Measurements from ENCODE around the gene VEGFA. TPM values are rescaled to one million over a fixed set of nuclear protein-coding genes. Genes with fewer than 3 reads are reported as not detected.

VEGFA gene
- total and polyA plus RNA-seq, 2 of the 8 experiments (the other 6 are each of a cell fraction or from before 2014, with no cell fraction given): 42.2 to 58.5 TPM

DNA sequence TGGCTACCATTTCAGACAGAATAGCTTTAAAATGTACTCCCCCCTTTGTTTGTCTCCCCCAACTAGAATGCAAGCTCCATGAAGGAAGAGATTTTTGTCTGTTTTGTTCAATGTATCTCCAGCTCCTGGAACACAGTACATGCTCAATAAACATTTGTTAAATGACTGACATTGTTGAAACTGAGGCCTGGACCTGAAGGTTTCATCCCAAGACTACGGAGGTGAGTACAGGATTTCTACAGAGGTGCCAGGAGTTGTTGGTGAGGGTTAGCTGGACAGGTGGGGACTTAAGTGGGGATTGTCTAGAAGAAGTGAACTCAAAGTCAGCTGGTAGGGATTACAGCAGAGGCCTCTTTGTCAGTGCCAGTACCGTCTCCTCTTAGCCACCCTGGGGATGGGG is 19.4 kb downstream of the VEGFA start:
- H2AK5ac ChIP-seq (ENCODE audit: low read depth, low read length): no peak overlapping the region
- no peak overlapping the region for H4K5ac ChIP-seq (ENCODE audit: insufficient read length, low read depth, low read length)
- no peak overlapping the region for H3K4ac ChIP-seq (replicated peaks; ENCODE audit: insufficient read length, low read depth, low read length)
- no peak overlapping the region for H2AFZ ChIP-seq (ENCODE audit: low read length)
- no peak overlapping the region for H3K14ac ChIP-seq (ENCODE audit: insufficient read length)
- H3K79me1 ChIP-seq (ENCODE audit: low read depth, low read length): no peaks in the 10 kb centered on the region
- no peaks in the 10 kb centered on the region for H3K27me3 ChIP-seq (replicated peaks in 1 of 4; ENCODE audit: control insufficient read depth in 3 of 4, extremely low read depth in 1 of 4, insufficient read depth in 3 of 4, low read length in 3 of 4)
- no peaks in the 10 kb centered on the region for H4K20me1 ChIP-seq (replicated peaks in 1 of 2; ENCODE audit: control insufficient read depth in 1 of 2, insufficient read depth in 2 of 2, low read length in 2 of 2)
- TF ChIP-seq, protein P1, sequence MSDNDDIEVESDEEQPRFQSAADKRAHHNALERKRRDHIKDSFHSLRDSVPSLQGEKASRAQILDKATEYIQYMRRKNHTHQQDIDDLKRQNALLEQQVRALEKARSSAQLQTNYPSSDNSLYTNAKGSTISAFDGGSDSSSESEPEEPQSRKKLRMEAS (IDR thresholded peaks at IDR 0.05): no peak
- TF ChIP-seq HDAC6 (IDR thresholded peaks at IDR 0.05; ENCODE audit: low read depth, low read length): no peak
- no peak overlapping the region for H3K9ac ChIP-seq (replicated peaks in 1 of 4; ENCODE audit: extremely low read depth in 1 of 4, low read depth in 3 of 4, low read length in 3 of 4)
- FAIRE-seq: no peak
- no peaks in the 10 kb centered on the region for H3K23me2 ChIP-seq (ENCODE audit: low read depth, low read length)
- H3K4me2 ChIP-seq (ENCODE audit: insufficient read depth in 1 of 2, low read depth in 2 of 2, low read length in 2 of 2): no peak overlapping the region
- no peak overlapping the region for H2BK12ac ChIP-seq (ENCODE audit: low read depth, low read length)
- no peak overlapping the region for H3K18ac ChIP-seq (ENCODE audit: extremely low read depth, low read length)
- ChIA-PET POLR2A (ENCODE audit: partially characterized antibody) (interaction anchor here (0.5 to 1.2 kb wide), 4 partner anchors 12 to 409 kb away, joined by 3 read pairs; no protein-coding TSS in a partner anchor), CTCF (ENCODE audit: partially characterized antibody) (interaction anchor here (0.9 to 9.9 kb wide), 9 partner anchors 14 to 285 kb away, joined by 3 to 73 read pairs (median 4); no protein-coding TSS in a partner anchor)
- no peak overlapping the region for H2BK5ac ChIP-seq (ENCODE audit: low read depth, low read length)
- H3K4me3 ChIP-seq (ENCODE audit: extremely low read depth in 1 of 4, insufficient read depth in 2 of 4, low read depth in 3 of 4, low read length in 4 of 4): no peak overlapping the region
- H3K4me1 ChIP-seq (replicated peaks in 1 of 4; ENCODE audit: control insufficient read depth in 3 of 4, insufficient read depth in 4 of 4, low read length in 3 of 4): no peaks in the 10 kb centered on the region
- H3K79me2 ChIP-seq (ENCODE audit: control insufficient read depth in 1 of 2, insufficient read depth in 2 of 2, low read length in 2 of 2): no peaks in the 10 kb centered on the region
- H3K9me3 ChIP-seq (ENCODE audit: insufficient read depth in 2 of 2, low read depth in 1 of 2, low read length in 1 of 2): no peaks in the 10 kb centered on the region
- no peak overlapping the region for H2BK15ac ChIP-seq (ENCODE audit: low read length)
- H3K56ac ChIP-seq (replicated peaks; ENCODE audit: insufficient read length, low read depth, low read length): no peak overlapping the region
- H3K27ac ChIP-seq (ENCODE audit: low read depth, low read length): no peak overlapping the region
- no peak overlapping the region for H4K91ac ChIP-seq (replicated peaks; ENCODE audit: insufficient read length, low read length)
- H2BK120ac ChIP-seq (replicated peaks; ENCODE audit: low read depth, low read length): no peak overlapping the region
- 86% methylated on average over 2 of the region's 2 CpGs; no CpG with 5 or more reads in 1 of the 2 experiments for WGBS, 2 experiments (ENCODE audit: extremely low coverage in 1 of 2, insufficient coverage in 1 of 2, insufficient read length in 1 of 2, insufficient replicate concordance in 2 of 2, low coverage in 1 of 2, low lambda C conversion rate in 2 of 2, missing lambda C conversion rate in 1 of 2)
- no peak overlapping the region for H4K8ac ChIP-seq (ENCODE audit: extremely low read depth, insufficient read depth, low read length)
- no peak overlapping the region for H2BK20ac ChIP-seq (ENCODE audit: low read length)
- no peak for DNase-seq (ENCODE audit: low read depth in 1 of 2, low spot score in 2 of 2)
- H3K23ac ChIP-seq (ENCODE audit: insufficient read length): no peak overlapping the region
- H3K36me3 ChIP-seq (ENCODE audit: control insufficient read depth in 2 of 4, insufficient read depth in 4 of 4, low read length in 3 of 4): peaks cover 3 to 16% (median 8%) of the 10 kb centered on the region in 4 experiments
